Glutamatergic neuron (in vitro differentiated cells): Measurements from ENCODE around the gene NOD1. TPM values are rescaled to one million over a fixed set of nuclear protein-coding genes. Genes with fewer than 3 reads are reported as not detected.
A peak's percentile ranks its signal among the peaks of the same experiment; 100 is the strongest.

Experiments
- DNase-seq: peaks from one replicate; pipeline ENCODE4 v3.0.0; 2022
- H3K27ac Mint-ChIP-seq: one replicate; pipeline ENCODE4 v1.8.0; 2020; ENCODE audit warnings: mild to moderate bottlenecking, mixed read lengths, inconsistent platforms; ENCODE audit not compliant: unreplicated experiment
- H3K27me3 Mint-ChIP-seq: one replicate; pipeline ENCODE4 v1.8.0; 2020; ENCODE audit warnings: mild to moderate bottlenecking, moderate library complexity, mixed read lengths, inconsistent platforms; ENCODE audit not compliant: unreplicated experiment
- H3K36me3 Mint-ChIP-seq: one replicate; pipeline ENCODE4 v1.8.0; 2020; ENCODE audit warnings: mild to moderate bottlenecking, mixed read lengths, inconsistent platforms; ENCODE audit not compliant: unreplicated experiment
- H3K4me1 Mint-ChIP-seq: one replicate; pipeline ENCODE4 v1.8.0; 2020; ENCODE audit warnings: mild to moderate bottlenecking, low read depth, mixed read lengths, inconsistent platforms; ENCODE audit not compliant: unreplicated experiment
- H3K4me3 Mint-ChIP-seq: one replicate; pipeline ENCODE4 v1.8.0; 2020; ENCODE audit warnings: mild to moderate bottlenecking, mixed read lengths, inconsistent platforms; ENCODE audit not compliant: unreplicated experiment
- H3K9me3 Mint-ChIP-seq: one replicate; pipeline ENCODE4 v1.8.0; 2020; ENCODE audit warnings: mild to moderate bottlenecking, moderate library complexity, mixed read lengths, inconsistent platforms; ENCODE audit not compliant: unreplicated experiment
- CTCF ChIP-seq: fragments of 200-600 bp; sonication (generic); IDR thresholded peaks from one replicate; pipeline ENCODE4 v1.5.0; 2021; ENCODE audit not compliant: partially characterized antibody, unreplicated experiment
- total RNA-seq: library from RNA; stranded (reverse); fragmentation: NEBNext Ultra II Directional; extraction: Animal tissue kit (Norgen Biotek cat#: 25700); gene quantifications from one replicate; pipeline ENCODE4 v1.2.1, GENCODE V29; 2021; ENCODE audit not compliant: unreplicated experiment

The NOD1 gene
- total RNA-seq, 1 donor from 2014 or later, result 9.3 TPM

- H3K4me3 Mint-ChIP-seq, result no peak overlapping the region
- no peak for DNase-seq
- no peak overlapping the region for H3K27ac Mint-ChIP-seq
- peaks cover 5% of the 10 kb centered on the region for H3K27me3 Mint-ChIP-seq
- H3K4me1 Mint-ChIP-seq, result peaks cover 7% of the 10 kb centered on the region
- H3K36me3 Mint-ChIP-seq, result no peaks in the 10 kb centered on the region
- H3K9me3 Mint-ChIP-seq, result peaks cover 5% of the 10 kb centered on the region
- TF ChIP-seq CTCF, result no peak
Measured at GRCh38 chr7:30450240-30450982, 28.2 kb downstream of the NOD1 start.

DNA sequence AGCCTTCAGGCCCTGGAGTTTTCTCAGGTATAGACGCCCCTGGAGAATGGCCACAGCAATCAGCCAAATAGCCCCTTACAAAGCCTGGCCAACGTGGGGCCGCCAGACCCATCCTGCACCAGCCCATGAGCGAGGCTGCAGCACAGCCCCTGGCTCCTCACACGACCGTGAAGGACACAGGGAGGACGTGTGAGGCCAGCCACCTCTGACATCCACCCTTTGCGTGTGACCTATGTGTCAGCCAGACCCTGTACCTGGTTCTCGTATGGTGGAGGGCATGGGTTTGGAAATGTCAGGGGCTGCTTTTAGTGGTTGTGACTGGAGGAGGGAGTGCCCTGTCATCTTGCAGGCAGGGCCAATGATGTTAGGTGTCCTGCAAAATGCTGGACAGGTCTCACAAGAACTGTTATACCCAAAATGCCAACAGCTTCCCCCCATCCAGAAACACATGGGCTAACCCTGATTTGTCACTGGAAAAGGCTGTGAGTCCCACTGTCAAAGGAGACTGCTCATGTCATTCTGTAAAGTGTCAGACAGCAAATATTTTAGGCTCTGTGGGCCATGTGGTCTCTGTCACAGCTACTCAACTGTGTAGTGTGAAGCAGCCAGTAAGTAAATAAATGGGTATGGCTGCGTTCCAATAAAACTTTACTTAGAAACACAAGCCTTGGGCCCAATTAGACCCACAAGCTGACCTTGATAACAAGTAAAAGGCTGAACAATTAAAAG, 30.0 kb downstream of the NOD1 start:
- Mint-ChIP-seq H3K27me3 (peaks cover 5% of the 10 kb centered on the region), H3K36me3 (no peaks in the 10 kb centered on the region), H3K27ac (no peak overlapping the region), H3K9me3 (peaks cover 4% of the 10 kb centered on the region), H3K4me1 (peaks cover 3% of the 10 kb centered on the region), H3K4me3 (no peak overlapping the region)
- TF ChIP-seq CTCF, result no peak
- no peak for DNase-seq

DNA sequence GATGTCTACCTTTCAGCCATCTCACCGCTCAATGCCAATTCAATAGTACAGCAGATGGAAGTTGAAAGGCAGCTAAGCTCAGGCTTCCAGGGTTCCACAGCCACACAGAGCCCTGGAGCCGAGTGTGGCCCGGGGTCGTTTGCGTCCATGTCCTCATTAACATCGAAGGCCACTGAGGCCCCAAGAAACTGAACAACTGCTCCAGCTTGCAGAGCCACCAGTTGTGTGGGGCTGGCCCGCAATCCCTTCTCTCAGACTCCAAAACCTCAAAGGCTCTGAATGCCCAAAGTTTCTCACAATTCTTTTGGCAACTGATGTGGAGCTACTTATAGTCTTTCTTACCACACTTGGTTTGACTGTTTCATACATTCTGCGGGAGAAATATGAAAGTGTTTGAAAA, 31.1 kb downstream of the NOD1 start:
- Mint-ChIP-seq H3K9me3 (peaks cover 1% of the 10 kb centered on the region), H3K4me1 (peaks cover 2% of the 10 kb centered on the region), H3K27ac (no peak overlapping the region), H3K36me3 (no peaks in the 10 kb centered on the region), H3K27me3 (peaks cover 5% of the 10 kb centered on the region), H3K4me3 (no peak overlapping the region)
- TF ChIP-seq CTCF, result no peak
- no peak for DNase-seq

- Mint-ChIP-seq H3K27ac (no peak overlapping the region), H3K36me3 (no peaks in the 10 kb centered on the region), H3K9me3 (no peaks in the 10 kb centered on the region), H3K27me3 (peaks cover 3% of the 10 kb centered on the region), H3K4me3 (no peak overlapping the region), H3K4me1 (no peaks in the 10 kb centered on the region)
- DNase-seq, result no peak
- no peak for TF ChIP-seq CTCF
Measured at GRCh38 chr7:30446266-30446665, 32.3 kb downstream of the NOD1 start.

GRCh38 chr7:30445770-30446169, 32.8 kb downstream of the NOD1 start:
- H3K4me3 Mint-ChIP-seq, result no peak overlapping the region

More at GRCh38 chr7:30445770-30446169, 32.8 kb downstream of the NOD1 start:
- no peak for TF ChIP-seq CTCF
- H3K27me3 Mint-ChIP-seq, result peaks cover 3% of the 10 kb centered on the region
- no peaks in the 10 kb centered on the region for H3K4me1 Mint-ChIP-seq
- H3K36me3 Mint-ChIP-seq, result no peaks in the 10 kb centered on the region
- DNase-seq, result peak; percentile 39
- H3K9me3 Mint-ChIP-seq, result no peaks in the 10 kb centered on the region
- no peak overlapping the region for H3K27ac Mint-ChIP-seq
